Measurements from ENCODE around the gene CEP128.

Gene CEP128

DNA sequence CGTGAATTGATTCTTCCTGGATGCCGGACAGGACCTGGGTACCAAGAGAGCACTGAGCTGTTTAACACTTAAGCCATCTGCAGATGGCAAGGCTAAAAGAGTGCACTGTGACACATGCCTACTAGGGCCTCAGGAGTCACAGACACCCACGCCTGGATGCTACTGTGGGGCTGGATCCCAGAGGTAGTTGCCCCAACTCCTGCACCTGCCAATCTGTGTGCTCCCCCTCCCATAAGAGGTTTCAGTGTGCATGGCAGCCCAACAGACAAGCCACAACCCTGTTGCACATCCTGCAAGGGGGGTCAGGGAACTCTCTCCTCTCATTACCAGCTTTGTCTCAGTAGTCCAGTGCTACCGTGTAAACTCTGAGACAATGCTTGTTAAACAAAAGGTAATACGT, 169.0 kb downstream of the CEP128 start:
- no peaks in the 10 kb centered on the region for H3K27me3 ChIP-seq
- no peaks in the 10 kb centered on the region for H3K4me1 ChIP-seq (ENCODE audit: control insufficient read depth in 1 of 2, insufficient read depth in 1 of 2, low read depth in 1 of 2, low read length in 1 of 2)
- H3K4me3 ChIP-seq (ENCODE audit: low read depth in 1 of 2, low read length in 1 of 2), result no peak overlapping the region
- no peak overlapping the region for H3K27ac ChIP-seq
- H3K36me3 ChIP-seq, result peaks cover 6% of the 10 kb centered on the region
- H3K9me3 ChIP-seq, result no peaks in the 10 kb centered on the region
- TF ChIP-seq, protein P1, sequence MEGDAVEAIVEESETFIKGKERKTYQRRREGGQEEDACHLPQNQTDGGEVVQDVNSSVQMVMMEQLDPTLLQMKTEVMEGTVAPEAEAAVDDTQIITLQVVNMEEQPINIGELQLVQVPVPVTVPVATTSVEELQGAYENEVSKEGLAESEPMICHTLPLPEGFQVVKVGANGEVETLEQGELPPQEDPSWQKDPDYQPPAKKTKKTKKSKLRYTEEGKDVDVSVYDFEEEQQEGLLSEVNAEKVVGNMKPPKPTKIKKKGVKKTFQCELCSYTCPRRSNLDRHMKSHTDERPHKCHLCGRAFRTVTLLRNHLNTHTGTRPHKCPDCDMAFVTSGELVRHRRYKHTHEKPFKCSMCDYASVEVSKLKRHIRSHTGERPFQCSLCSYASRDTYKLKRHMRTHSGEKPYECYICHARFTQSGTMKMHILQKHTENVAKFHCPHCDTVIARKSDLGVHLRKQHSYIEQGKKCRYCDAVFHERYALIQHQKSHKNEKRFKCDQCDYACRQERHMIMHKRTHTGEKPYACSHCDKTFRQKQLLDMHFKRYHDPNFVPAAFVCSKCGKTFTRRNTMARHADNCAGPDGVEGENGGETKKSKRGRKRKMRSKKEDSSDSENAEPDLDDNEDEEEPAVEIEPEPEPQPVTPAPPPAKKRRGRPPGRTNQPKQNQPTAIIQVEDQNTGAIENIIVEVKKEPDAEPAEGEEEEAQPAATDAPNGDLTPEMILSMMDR (IDR thresholded peaks at IDR 0.05), result no peak

DNA sequence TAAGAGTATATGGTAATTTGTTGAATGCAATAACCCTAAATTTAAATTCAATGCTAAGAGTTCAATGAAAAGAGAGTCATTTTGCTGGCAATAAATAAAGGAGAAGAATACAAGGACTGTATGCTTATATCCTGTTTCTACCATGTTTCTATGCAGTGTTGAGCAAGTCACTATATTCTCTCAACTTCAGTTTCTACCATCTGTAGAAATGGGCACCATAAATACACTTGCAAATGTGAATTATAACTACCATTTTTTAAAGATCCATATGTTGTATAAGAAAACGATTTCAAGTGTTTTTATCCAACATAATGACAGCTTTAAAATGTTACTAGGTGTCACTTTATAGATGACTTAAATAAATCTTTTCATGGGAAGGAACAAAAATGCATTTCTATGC, 170.3 kb downstream of the CEP128 start:
- Histone ChIP-seq H3K36me3 (peaks cover 6% of the 10 kb centered on the region), H3K4me3 (ENCODE audit: low read depth in 1 of 2, low read length in 1 of 2) (no peak overlapping the region), H3K4me1 (ENCODE audit: control insufficient read depth in 1 of 2, insufficient read depth in 1 of 2, low read depth in 1 of 2, low read length in 1 of 2) (no peaks in the 10 kb centered on the region), H3K9me3 (no peaks in the 10 kb centered on the region), H3K27ac (no peak overlapping the region), H3K27me3 (no peaks in the 10 kb centered on the region)
- TF ChIP-seq, protein P1 (IDR thresholded peaks at IDR 0.05), result no peak

DNA sequence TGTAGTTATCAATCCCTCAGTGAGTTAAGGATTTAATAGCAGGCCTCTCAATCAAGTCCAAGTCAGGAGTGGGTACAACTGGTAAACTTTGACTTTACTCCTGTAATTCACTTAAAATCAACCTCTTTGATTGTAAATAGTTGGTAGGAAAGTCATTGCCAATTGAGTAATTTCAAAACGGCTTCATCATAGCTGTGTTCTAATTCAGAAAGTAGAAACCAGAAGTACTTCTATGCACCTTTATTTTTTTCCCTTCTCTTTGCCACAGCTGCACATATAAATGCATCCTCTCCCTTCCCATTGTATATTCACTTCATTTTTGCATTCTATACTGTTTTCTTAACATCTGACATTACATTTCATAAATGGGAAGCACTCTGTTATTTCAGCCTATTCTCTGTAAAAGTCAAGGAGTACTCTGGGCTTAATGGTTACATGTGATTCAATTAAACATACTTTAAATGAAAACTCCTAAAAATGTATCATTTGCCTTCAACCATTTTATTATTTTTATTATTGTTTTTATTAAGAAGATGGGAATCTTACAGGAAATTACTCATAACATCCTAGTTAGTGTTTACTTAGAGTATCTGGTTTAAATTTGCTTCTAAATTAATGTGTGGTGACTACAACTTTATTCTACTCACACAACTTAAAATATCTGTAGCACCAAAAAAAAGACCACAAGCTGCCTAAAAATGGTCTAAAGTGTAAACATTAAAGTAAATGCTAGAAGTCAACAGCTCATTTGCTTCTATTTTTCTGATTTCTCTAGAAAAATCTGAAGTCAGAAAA, 171.2 kb downstream of the CEP128 start:
- Histone ChIP-seq H3K4me1 (ENCODE audit: control insufficient read depth in 1 of 2, insufficient read depth in 1 of 2, low read depth in 1 of 2, low read length in 1 of 2) (no peaks in the 10 kb centered on the region), H3K27ac (no peak overlapping the region), H3K9me3 (no peaks in the 10 kb centered on the region), H3K4me3 (ENCODE audit: low read depth in 1 of 2, low read length in 1 of 2) (no peak overlapping the region), H3K27me3 (no peaks in the 10 kb centered on the region), H3K36me3 (peaks cover 6% of the 10 kb centered on the region)
- TF ChIP-seq, protein P1 (IDR thresholded peaks at IDR 0.05), result no peak

DNA sequence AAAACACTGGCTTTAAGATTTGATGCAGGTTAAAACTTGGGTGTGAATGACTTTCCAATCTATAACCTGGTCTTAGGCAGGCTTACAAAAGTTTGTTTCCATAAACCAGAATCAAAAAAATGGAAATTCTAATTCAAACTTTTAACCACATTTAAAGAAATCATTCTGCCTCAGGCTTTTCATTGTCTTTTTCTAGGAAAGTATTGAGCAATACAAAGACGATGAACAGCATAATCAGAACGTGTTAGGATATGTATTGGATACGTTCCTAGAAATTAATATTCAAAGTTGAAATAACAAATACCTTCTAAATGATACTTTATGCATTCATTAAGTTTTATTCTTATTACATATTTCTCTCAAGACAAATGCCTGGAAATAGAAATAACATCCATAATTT, 172.9 kb downstream of the CEP128 start:
- Histone ChIP-seq H3K4me3 (ENCODE audit: low read depth in 1 of 2, low read length in 1 of 2) (no peak overlapping the region), H3K27ac (no peak overlapping the region), H3K9me3 (no peaks in the 10 kb centered on the region), H3K36me3 (peaks cover 6% of the 10 kb centered on the region), H3K4me1 (ENCODE audit: control insufficient read depth in 1 of 2, insufficient read depth in 1 of 2, low read depth in 1 of 2, low read length in 1 of 2) (no peaks in the 10 kb centered on the region), H3K27me3 (no peaks in the 10 kb centered on the region)
- TF ChIP-seq, protein P1 (IDR thresholded peaks at IDR 0.05), result no peak

DNA sequence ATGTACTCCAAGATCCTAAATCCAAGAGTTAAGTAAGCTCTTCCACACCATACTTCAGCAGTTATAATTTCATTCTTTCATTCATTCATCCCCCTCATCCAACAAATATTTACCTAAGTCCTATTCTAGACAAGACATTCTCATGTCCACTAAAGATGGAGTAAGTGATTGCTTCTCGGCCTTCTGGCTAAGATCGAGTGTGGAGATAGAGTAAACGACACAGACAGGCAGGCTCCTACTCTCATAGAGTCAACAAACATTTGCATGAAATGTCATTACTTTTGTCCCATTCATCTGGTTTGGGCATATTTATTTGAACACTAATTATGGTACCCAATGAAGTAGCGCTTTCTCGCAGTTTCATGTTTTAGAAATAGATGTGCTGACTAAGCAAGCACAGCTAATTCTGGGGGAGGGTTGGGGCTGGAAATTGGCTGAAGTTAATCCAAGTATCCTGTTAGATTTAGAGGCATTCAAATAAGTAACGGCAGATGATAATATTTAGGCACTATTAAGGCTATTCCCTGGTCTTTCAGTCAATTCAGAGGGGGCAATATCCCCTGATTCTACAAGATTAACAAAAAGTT, 176.5 kb downstream of the CEP128 start:
- H3K9me3 ChIP-seq, result no peaks in the 10 kb centered on the region
- H3K4me3 ChIP-seq (ENCODE audit: low read depth in 1 of 2, low read length in 1 of 2), result no peak overlapping the region
- no peaks in the 10 kb centered on the region for H3K27me3 ChIP-seq
- H3K36me3 ChIP-seq, result no peaks in the 10 kb centered on the region
- H3K4me1 ChIP-seq (ENCODE audit: control insufficient read depth in 1 of 2, insufficient read depth in 1 of 2, low read depth in 1 of 2, low read length in 1 of 2), result no peaks in the 10 kb centered on the region
- TF ChIP-seq, protein P1 (IDR thresholded peaks at IDR 0.05), result no peak
- no peak overlapping the region for H3K27ac ChIP-seq
